GM23338 (cell line): ENCODE data around the gene ZNF552. TPM values are rescaled to one million over a fixed set of nuclear protein-coding genes. Genes with fewer than 3 reads are reported as not detected.

ENCODE experiments used
- ATAC-seq: fragments of 200-7000 bp; cut with Tn5 transposase; 3 replicates; pipeline ENCODE4 v1.9.1; 2020
- DNase-seq: peaks from one replicate; pipeline ENCODE4 v3.0.0-alpha.2; 2015; ENCODE audit warnings: low spot score
- H2AFZ ChIP-seq: fragments of 200-600 bp; sonication (generic); 2 replicates; pipeline ENCODE4 v1.8.0; 2016; ENCODE audit warnings: antibody characterized with exemption, mild to moderate bottlenecking, moderate library complexity
- H3F3A ChIP-seq: fragments of 200-600 bp; sonication (generic); replicated peaks from 2 replicates; pipeline ENCODE4 v1.8.0; 2017; ENCODE audit warnings: antibody characterized with exemption, mixed run types, low read depth
- H3K27ac ChIP-seq: fragments of 200-600 bp; sonication (generic); 2 replicates; pipeline ENCODE4 v1.6.1; 2016; ENCODE audit warnings: low read depth
- H3K27me3 ChIP-seq: fragments of 200-600 bp; sonication (generic); 2 replicates; pipeline ENCODE4 v1.8.0; 2016; ENCODE audit warnings: mild to moderate bottlenecking, mixed run types, moderate library complexity; ENCODE audit not compliant: insufficient read depth
- H3K36me3 ChIP-seq: fragments of 200-600 bp; sonication (generic); 2 replicates; pipeline ENCODE4 v1.8.0; 2016; ENCODE audit warnings: mild to moderate bottlenecking; ENCODE audit not compliant: insufficient read depth
- H3K4me1 ChIP-seq: fragments of 200-600 bp; sonication (generic); 2 replicates; pipeline ENCODE4 v1.8.0; 2016; ENCODE audit warnings: mild to moderate bottlenecking, moderate library complexity; ENCODE audit not compliant: insufficient read depth
- H3K4me2 ChIP-seq: fragments of 200-600 bp; sonication (generic); 2 replicates; pipeline ENCODE4 v1.7.1; 2017; ENCODE audit warnings: mixed run types
- H3K4me3 ChIP-seq: fragments of 200-600 bp; sonication (generic); 2 replicates; pipeline ENCODE4 v1.6.1; 2016; ENCODE audit warnings: mixed run types
- H3K79me2 ChIP-seq: fragments of 200-600 bp; sonication (generic); replicated peaks from 2 replicates; pipeline ENCODE4 v1.8.0; 2017; ENCODE audit warnings: mild to moderate bottlenecking; ENCODE audit not compliant: insufficient read depth
- H3K9me2 ChIP-seq: fragments of 200-600 bp; sonication (generic); 2 replicates; pipeline ENCODE4 v1.8.0; 2017; ENCODE audit not compliant: insufficient read depth
- H4K20me1 ChIP-seq: fragments of 200-600 bp; sonication (generic); replicated peaks from 2 replicates; pipeline ENCODE4 v1.8.0; 2017; ENCODE audit warnings: mild to moderate bottlenecking; ENCODE audit not compliant: insufficient read depth
- H3K27ac Mint-ChIP-seq: 2 replicates; pipeline ENCODE4 v1.8.0; 2020; ENCODE audit warnings: inconsistent platforms, mild to moderate bottlenecking, moderate library complexity, mixed read lengths
- H3K27me3 Mint-ChIP-seq: 3 replicates; pipeline ENCODE4 v1.8.0; 2022; ENCODE audit warnings: low read depth, mild to moderate bottlenecking, moderate library complexity, mixed read lengths, inconsistent platforms; ENCODE audit not compliant: insufficient read depth, poor library complexity
- H3K36me3 Mint-ChIP-seq: 3 replicates; pipeline ENCODE4 v1.8.0; 2021; ENCODE audit warnings: low read depth, mild to moderate bottlenecking, inconsistent platforms, moderate library complexity, mixed read lengths
- H3K4me1 Mint-ChIP-seq: 3 replicates; pipeline ENCODE4 v1.8.0; 2020; ENCODE audit warnings: mild to moderate bottlenecking, inconsistent platforms, mixed read lengths
- H3K4me3 Mint-ChIP-seq: 3 replicates; pipeline ENCODE4 v1.8.0; 2021; ENCODE audit warnings: moderate library complexity, mild to moderate bottlenecking, inconsistent platforms, mixed read lengths
- H3K9me3 Mint-ChIP-seq: 3 replicates; pipeline ENCODE4 v1.8.0; 2020; ENCODE audit warnings: moderate library complexity, mild to moderate bottlenecking, inconsistent platforms, mixed read lengths
- CREB1 ChIP-seq: fragments of 250-450 bp; sonication (Bioruptor Pico); IDR thresholded peaks from 2 replicates; pipeline ENCODE4 v1.5.0; 2020; ENCODE audit warnings: low read depth, mild to moderate bottlenecking, moderate library complexity
- CTCF ChIP-seq, 2 experiments: fragments of 200-600 bp in 1 of 2; sonication (generic) in 1 of 2; conservative IDR thresholded peaks; 2 replicates each; pipeline versions ENCODE4 v1.5.1 to v1.6.1; 2016 to 2017; ENCODE audit warnings: antibody characterized with exemption in 2 of 2, low read depth in 2 of 2, mild to moderate bottlenecking in 2 of 2, moderate library complexity in 1 of 2
- ETS1 ChIP-seq: IDR thresholded peaks from 2 replicates; pipeline ENCODE4 v1.6.1; 2016; ENCODE audit warnings: antibody characterized with exemption
- EZH2 ChIP-seq: fragments of 200-600 bp; sonication (generic); IDR thresholded peaks from one replicate; pipeline ENCODE4 v1.8.0; 2017; ENCODE audit warnings: antibody characterized with exemption, mild to moderate bottlenecking, low read depth; ENCODE audit not compliant: unreplicated experiment
- EZH2phosphoT487 ChIP-seq: fragments of 200-600 bp; sonication (generic); IDR thresholded peaks from one replicate; pipeline ENCODE4 v1.8.1; 2018; ENCODE audit warnings: antibody characterized with exemption; ENCODE audit not compliant: unreplicated experiment
- JUNB ChIP-seq: IDR thresholded peaks from one replicate; pipeline ENCODE4 v1.6.1; 2016; ENCODE audit warnings: antibody characterized with exemption; ENCODE audit not compliant: unreplicated experiment
- NANOG ChIP-seq: IDR thresholded peaks from 2 replicates; pipeline ENCODE4 v1.6.1; 2016; ENCODE audit warnings: antibody characterized with exemption, borderline replicate concordance
- POLR2AphosphoS5 ChIP-seq: IDR thresholded peaks from 2 replicates; pipeline ENCODE4 v1.6.1; 2016; ENCODE audit warnings: antibody characterized with exemption, low read depth
- REST ChIP-seq: IDR thresholded peaks from one replicate; pipeline ENCODE4 v1.6.1; 2018; ENCODE audit warnings: antibody characterized with exemption; ENCODE audit not compliant: unreplicated experiment
- STAT1 ChIP-seq: IDR thresholded peaks from one replicate; pipeline ENCODE4 v1.6.1; 2016; ENCODE audit warnings: antibody characterized with exemption; ENCODE audit not compliant: unreplicated experiment
- ZNF114 ChIP-seq: fragments of 250-450 bp; sonication (Bioruptor Pico); IDR thresholded peaks from 2 replicates; pipeline ENCODE4 v1.5.0; 2020; ENCODE audit warnings: mild to moderate bottlenecking, moderate library complexity
- ZNF331 ChIP-seq: fragments of 250-450 bp; sonication (Bioruptor Pico); IDR thresholded peaks from 2 replicates; pipeline ENCODE4 v1.5.0; 2020; ENCODE audit warnings: low read depth, mild to moderate bottlenecking, moderate library complexity
- polyA plus RNA-seq: library from polyadenylated mRNA; unstranded; fragments of >200 nt; fragmentation: Nextera tagmentation; extraction: Ambion mirVana; gene quantifications from 2 replicates; pipeline ENCODE4 v1.2.1, GENCODE V29; 2016
- total RNA-seq: library from RNA; depleted of rRNA; stranded (reverse); fragments of >200 nt; shearing (Covaris generic); gene quantifications from 2 replicates; pipeline ENCODE4 v1.2.3, GENCODE V29; 2014
- TF ChIP-seq, protein P1 (sequence below): fragments of 250-450 bp; sonication (Bioruptor Pico); IDR thresholded peaks from 2 replicates; pipeline ENCODE4 v1.5.0; 2020; ENCODE audit warnings: mild to moderate bottlenecking, moderate library complexity

The ZNF552 gene
- total and polyA plus RNA-seq, 2 experiments from 2014 or later = 11.7 to 15.7 TPM

DNA sequence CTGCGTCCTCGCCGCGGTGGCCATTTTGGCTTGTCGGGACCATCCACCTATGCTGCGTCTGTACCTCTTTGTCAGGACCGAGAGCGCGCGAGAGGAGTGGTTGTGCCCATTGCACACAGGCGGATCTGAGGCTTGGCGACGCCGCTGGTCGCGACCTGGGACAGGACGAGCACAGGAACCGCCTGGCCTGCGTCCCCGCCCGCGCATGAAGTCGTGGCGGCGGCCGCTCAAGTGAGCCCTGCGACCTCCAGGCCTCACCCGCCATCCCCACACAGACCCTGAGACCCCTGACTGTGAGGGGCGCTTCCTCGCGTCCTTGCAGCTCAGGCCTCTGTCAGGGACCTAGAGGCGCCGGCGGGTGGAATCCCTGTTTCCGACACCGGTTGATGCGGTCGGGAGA, 28.4 kb downstream of the ZNF552 start:
- H3K27me3 ChIP-seq = no peaks in the 10 kb centered on the region
- 0 out of 2 replicates have a peak, but pooled peaks cover 5% of the 10 kb centered on the region for H3F3A ChIP-seq
- no peaks in the 10 kb centered on the region for H3K4me1 ChIP-seq
- Mint-ChIP-seq H3K4me1 (peaks cover 11% of the 10 kb centered on the region), H3K4me3 (no peak overlapping the region), H3K27me3 (peaks cover 9% of the 10 kb centered on the region), H3K36me3 (peaks cover 23% of the 10 kb centered on the region), H3K27ac (no peak overlapping the region; the same call in 1 of the 2 replicates), H3K9me3 (no peaks in the 10 kb centered on the region)
- DNase-seq (peak; percentile 25), ATAC-seq (peak; percentile 66)
- H3K27ac ChIP-seq = peak overlapping the region; percentile 78; the same call in 1 of the 2 replicates
- TF ChIP-seq STAT1 (no peak), ETS1 (no peak), ZNF331 (no peak), NANOG (no peak), CTCF (conservative IDR thresholded peaks at IDR 0.05; ENCODE audit: low read depth in 2 of 2) (no peak), REST (no peak), CREB1 (CRISPR knock-in tag) (no peak), EZH2 (no peak), JUNB (no peak), ZNF114 (CRISPR knock-in tag) (no peak), POLR2AphosphoS5 (no peak), EZH2phosphoT487 (no peak)
- TF ChIP-seq, protein P1, sequence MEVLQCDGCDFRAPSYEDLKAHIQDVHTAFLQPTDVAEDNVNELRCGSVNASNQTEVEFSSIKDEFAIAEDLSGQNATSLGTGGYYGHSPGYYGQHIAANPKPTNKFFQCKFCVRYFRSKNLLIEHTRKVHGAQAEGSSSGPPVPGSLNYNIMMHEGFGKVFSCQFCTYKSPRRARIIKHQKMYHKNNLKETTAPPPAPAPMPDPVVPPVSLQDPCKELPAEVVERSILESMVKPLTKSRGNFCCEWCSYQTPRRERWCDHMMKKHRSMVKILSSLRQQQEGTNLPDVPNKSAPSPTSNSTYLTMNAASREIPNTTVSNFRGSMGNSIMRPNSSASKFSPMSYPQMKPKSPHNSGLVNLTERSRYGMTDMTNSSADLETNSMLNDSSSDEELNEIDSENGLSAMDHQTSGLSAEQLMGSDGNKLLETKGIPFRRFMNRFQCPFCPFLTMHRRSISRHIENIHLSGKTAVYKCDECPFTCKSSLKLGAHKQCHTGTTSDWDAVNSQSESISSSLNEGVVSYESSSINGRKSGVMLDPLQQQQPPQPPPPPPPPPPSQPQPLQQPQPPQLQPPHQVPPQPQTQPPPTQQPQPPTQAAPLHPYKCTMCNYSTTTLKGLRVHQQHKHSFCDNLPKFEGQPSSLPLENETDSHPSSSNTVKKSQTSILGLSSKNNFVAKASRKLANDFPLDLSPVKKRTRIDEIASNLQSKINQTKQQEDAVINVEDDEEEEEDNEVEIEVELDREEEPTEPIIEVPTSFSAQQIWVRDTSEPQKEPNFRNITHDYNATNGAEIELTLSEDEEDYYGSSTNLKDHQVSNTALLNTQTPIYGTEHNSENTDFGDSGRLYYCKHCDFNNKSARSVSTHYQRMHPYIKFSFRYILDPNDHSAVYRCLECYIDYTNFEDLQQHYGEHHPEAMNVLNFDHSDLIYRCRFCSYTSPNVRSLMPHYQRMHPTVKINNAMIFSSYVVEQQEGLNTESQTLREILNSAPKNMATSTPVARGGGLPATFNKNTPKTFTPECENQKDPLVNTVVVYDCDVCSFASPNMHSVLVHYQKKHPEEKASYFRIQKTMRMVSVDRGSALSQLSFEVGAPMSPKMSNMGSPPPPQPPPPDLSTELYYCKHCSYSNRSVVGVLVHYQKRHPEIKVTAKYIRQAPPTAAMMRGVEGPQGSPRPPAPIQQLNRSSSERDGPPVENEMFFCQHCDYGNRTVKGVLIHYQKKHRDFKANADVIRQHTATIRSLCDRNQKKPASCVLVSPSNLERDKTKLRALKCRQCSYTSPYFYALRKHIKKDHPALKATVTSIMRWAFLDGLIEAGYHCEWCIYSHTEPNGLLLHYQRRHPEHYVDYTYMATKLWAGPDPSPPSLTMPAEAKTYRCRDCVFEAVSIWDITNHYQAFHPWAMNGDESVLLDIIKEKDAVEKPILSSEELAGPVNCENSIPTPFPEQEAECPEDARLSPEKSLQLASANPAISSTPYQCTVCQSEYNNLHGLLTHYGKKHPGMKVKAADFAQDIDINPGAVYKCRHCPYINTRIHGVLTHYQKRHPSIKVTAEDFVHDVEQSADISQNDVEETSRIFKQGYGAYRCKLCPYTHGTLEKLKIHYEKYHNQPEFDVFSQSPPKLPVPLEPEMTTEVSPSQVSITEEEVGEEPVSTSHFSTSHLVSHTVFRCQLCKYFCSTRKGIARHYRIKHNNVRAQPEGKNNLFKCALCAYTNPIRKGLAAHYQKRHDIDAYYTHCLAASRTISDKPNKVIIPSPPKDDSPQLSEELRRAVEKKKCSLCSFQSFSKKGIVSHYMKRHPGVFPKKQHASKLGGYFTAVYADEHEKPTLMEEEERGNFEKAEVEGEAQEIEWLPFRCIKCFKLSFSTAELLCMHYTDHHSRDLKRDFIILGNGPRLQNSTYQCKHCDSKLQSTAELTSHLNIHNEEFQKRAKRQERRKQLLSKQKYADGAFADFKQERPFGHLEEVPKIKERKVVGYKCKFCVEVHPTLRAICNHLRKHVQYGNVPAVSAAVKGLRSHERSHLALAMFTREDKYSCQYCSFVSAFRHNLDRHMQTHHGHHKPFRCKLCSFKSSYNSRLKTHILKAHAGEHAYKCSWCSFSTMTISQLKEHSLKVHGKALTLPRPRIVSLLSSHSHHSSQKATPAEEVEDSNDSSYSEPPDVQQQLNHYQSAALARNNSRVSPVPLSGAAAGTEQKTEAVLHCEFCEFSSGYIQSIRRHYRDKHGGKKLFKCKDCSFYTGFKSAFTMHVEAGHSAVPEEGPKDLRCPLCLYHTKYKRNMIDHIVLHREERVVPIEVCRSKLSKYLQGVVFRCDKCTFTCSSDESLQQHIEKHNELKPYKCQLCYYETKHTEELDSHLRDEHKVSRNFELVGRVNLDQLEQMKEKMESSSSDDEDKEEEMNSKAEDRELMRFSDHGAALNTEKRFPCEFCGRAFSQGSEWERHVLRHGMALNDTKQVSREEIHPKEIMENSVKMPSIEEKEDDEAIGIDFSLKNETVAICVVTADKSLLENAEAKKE (CRISPR knock-in tag) = no peak
- no peak overlapping the region for H3K4me3 ChIP-seq
- no peak overlapping the region for H2AFZ ChIP-seq
- H3K4me2 ChIP-seq = no peak overlapping the region
- H4K20me1 ChIP-seq = peaks cover 2% of the 10 kb centered on the region
- H3K79me2 ChIP-seq = peaks cover 11% of the 10 kb centered on the region
- no peaks in the 10 kb centered on the region for H3K9me2 ChIP-seq
- H3K36me3 ChIP-seq = no peaks in the 10 kb centered on the region
